Neural cell (in vitro differentiated cells): Measurements from ENCODE around the gene MAGI2.

Experiments
- EZH2 ChIP-seq: fragments of 200-600, 300-800 bp; shearing (Covaris generic), sonication (generic); IDR thresholded peaks from 2 replicates; pipeline ENCODE4 v1.6.1; 2014; ENCODE audit warnings: antibody characterized with exemption, low read length, borderline replicate concordance, mild to moderate bottlenecking; ENCODE audit not compliant: insufficient read depth, poor library complexity, severe bottlenecking
- POLR2AphosphoS5 ChIP-seq: IDR thresholded peaks from 2 replicates; pipeline ENCODE4 v1.6.1; 2012
- TAF1 ChIP-seq: IDR thresholded peaks from 2 replicates; pipeline ENCODE4 v1.6.1; 2012; ENCODE audit warnings: low read depth
- TF ChIP-seq, protein P1 (sequence below): fragments of 450-650 bp; IDR thresholded peaks from 2 replicates; pipeline ENCODE4 v1.5.1; 2014; ENCODE audit warnings: antibody characterized with exemption, mild to moderate bottlenecking, moderate library complexity; ENCODE audit not compliant: poor library complexity, severe bottlenecking

DNA sequence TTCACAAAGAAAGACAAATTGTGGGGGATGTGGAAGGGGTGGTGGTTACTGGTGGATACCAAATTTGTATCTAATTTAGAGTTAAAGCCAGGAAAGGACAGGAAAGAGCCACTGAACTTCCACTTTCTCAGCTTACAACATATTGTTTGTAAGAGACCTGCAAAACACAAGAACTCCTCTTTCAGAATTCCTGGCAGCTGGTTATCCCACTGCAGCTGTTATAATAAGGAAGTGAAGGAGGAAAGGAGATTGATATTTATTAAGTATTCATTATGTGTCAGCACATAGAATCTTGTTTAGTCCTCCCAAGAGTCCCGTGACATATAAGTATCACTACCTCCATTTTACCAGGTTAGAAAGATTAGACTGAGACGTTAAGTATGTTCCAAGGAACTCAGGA lies 1173.2 kb downstream of the MAGI2 start:
- TF ChIP-seq TAF1 = no peak
- TF ChIP-seq, protein P1, sequence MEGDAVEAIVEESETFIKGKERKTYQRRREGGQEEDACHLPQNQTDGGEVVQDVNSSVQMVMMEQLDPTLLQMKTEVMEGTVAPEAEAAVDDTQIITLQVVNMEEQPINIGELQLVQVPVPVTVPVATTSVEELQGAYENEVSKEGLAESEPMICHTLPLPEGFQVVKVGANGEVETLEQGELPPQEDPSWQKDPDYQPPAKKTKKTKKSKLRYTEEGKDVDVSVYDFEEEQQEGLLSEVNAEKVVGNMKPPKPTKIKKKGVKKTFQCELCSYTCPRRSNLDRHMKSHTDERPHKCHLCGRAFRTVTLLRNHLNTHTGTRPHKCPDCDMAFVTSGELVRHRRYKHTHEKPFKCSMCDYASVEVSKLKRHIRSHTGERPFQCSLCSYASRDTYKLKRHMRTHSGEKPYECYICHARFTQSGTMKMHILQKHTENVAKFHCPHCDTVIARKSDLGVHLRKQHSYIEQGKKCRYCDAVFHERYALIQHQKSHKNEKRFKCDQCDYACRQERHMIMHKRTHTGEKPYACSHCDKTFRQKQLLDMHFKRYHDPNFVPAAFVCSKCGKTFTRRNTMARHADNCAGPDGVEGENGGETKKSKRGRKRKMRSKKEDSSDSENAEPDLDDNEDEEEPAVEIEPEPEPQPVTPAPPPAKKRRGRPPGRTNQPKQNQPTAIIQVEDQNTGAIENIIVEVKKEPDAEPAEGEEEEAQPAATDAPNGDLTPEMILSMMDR = no peak
- no peak for TF ChIP-seq EZH2
- TF ChIP-seq POLR2AphosphoS5 = no peak
